Endothelial cell of umbilical vein (primary cell): ENCODE measurements around the gene ZNF281. TPM values are rescaled to one million over a fixed set of nuclear protein-coding genes. Genes with fewer than 3 reads are reported as not detected.

ENCODE experiments used
- BruUV-seq: library from RNA; stranded (reverse); fragments of 400-500 nt; replicated peaks from 2 replicates; lab custom pipeline; 2021; lab: Mats Ljungman, UMichigan
- CTCF ChIA-PET: fragments of 300-600, 350-600 bp; sonication (Branson Sonifier 250); formaldehyde crosslinking; loops from one replicate; lab custom pipeline; 2021; ENCODE audit warnings: antibody characterized with exemption, inconsistent platforms; lab: Charles Lee
- POLR2A ChIA-PET: fragments of 300-600, 350-600 bp; sonication (Branson Sonifier 250); formaldehyde crosslinking; loops from one replicate; lab custom pipeline; 2021; ENCODE audit warnings: antibody characterized with exemption, inconsistent platforms; lab: Charles Lee
- DNase-seq: peaks from one replicate; pipeline ENCODE4 v3.0.0-alpha.2; 2011; ENCODE audit warnings: low read depth, low spot score
- FAIRE-seq: peaks from 2 replicates; lab custom pipeline; 2011; peaks lifted over from hg19 to GRCh38; lab: Jason Lieb, UNC
- H2AFZ ChIP-seq: 2 replicates; pipeline ENCODE4 v1.6.0; 2012; ENCODE audit warnings: low read depth, low read length, control low read depth, inconsistent platforms
- H3K27ac ChIP-seq: 2 replicates; pipeline ENCODE4 v1.5.1; 2011; ENCODE audit warnings: low read depth, mild to moderate bottlenecking, control low read depth, low read length, moderate library complexity; ENCODE audit not compliant: insufficient read depth
- H3K27me3 ChIP-seq, 2 experiments: 2 replicates each; pipeline versions ENCODE4 v1.6.0 to v1.6.1; 2011; ENCODE audit warnings: low read length in 2 of 2, mixed read lengths in 1 of 2; ENCODE audit not compliant: control insufficient read depth in 2 of 2, insufficient read depth in 2 of 2
- H3K36me3 ChIP-seq, 2 experiments: 2 replicates in 1 of 2; 3 replicates in 1 of 2; pipeline ENCODE4 v1.5.1; 2011; ENCODE audit warnings: low read length in 2 of 2, mild to moderate bottlenecking in 1 of 2, moderate library complexity in 1 of 2; ENCODE audit not compliant: control insufficient read depth in 2 of 2, insufficient read depth in 2 of 2; ENCODE audit errors: extremely low read depth in 1 of 2
- H3K4me1 ChIP-seq: 3 replicates; pipeline ENCODE4 v1.5.1; 2011; ENCODE audit warnings: mild to moderate bottlenecking, low read length; ENCODE audit not compliant: control insufficient read depth, insufficient read depth; ENCODE audit errors: extremely low read depth
- H3K4me2 ChIP-seq: 2 replicates; pipeline ENCODE4 v1.6.1; 2011; ENCODE audit warnings: low read length, control low read depth, mixed read lengths; ENCODE audit not compliant: insufficient read depth
- H3K4me3 ChIP-seq, 3 experiments: fragments of 200-600 bp in 1 of 3; sonication (generic), shearing (Covaris generic) in 1 of 3; replicated peaks in 1 of 3; 2 replicates each; pipeline ENCODE4 v1.5.1; 2011 to 2016; ENCODE audit warnings: control low read depth in 3 of 3, low read length in 3 of 3, mild to moderate bottlenecking in 2 of 3, inconsistent platforms in 1 of 3, low read depth in 1 of 3, moderate library complexity in 1 of 3; ENCODE audit not compliant: insufficient read depth in 1 of 3
- H3K79me2 ChIP-seq: 2 replicates; pipeline ENCODE4 v1.6.0; 2012; ENCODE audit warnings: low read length, inconsistent platforms; ENCODE audit not compliant: control insufficient read depth, insufficient read depth
- H3K9ac ChIP-seq: replicated peaks from 2 replicates; pipeline ENCODE3; 2011; ENCODE audit warnings: low read length, control low read depth; ENCODE audit not compliant: insufficient read depth; ENCODE audit errors: extremely low read depth
- H3K9me1 ChIP-seq: replicated peaks from 3 replicates; pipeline ENCODE4 v1.6.0; 2011; ENCODE audit warnings: mild to moderate bottlenecking, low read length; ENCODE audit not compliant: control insufficient read depth, insufficient read depth; ENCODE audit errors: extremely low read depth
- H3K9me3 ChIP-seq: replicated peaks from 2 replicates; pipeline ENCODE4 v1.5.1; 2012; ENCODE audit warnings: low read length, inconsistent platforms; ENCODE audit not compliant: control insufficient read depth, insufficient read depth
- H4K20me1 ChIP-seq: replicated peaks from 2 replicates; pipeline ENCODE3; 2011; ENCODE audit warnings: mild to moderate bottlenecking, low read length; ENCODE audit not compliant: control insufficient read depth, insufficient read depth; ENCODE audit errors: extremely low read depth
- FOS ChIP-seq: IDR thresholded peaks from 2 replicates; pipeline ENCODE4 v1.6.1; 2011; ENCODE audit warnings: mild to moderate bottlenecking, low read length, moderate library complexity, borderline replicate concordance; ENCODE audit not compliant: insufficient read depth
- GATA2 ChIP-seq: IDR thresholded peaks from 2 replicates; pipeline ENCODE4 v1.7.0; 2011; ENCODE audit warnings: low read depth, mild to moderate bottlenecking, moderate library complexity, mixed read lengths, low read length; ENCODE audit not compliant: insufficient read length, insufficient read depth
- JUN ChIP-seq: IDR thresholded peaks from 2 replicates; pipeline ENCODE4 v1.6.1; 2011; ENCODE audit warnings: borderline replicate concordance, low read depth; ENCODE audit not compliant: insufficient read length, insufficient read depth
- MYC ChIP-seq: IDR thresholded peaks from one replicate; pipeline ENCODE4 v1.6.1; 2011; ENCODE audit warnings: mild to moderate bottlenecking, low read depth, low read length
- POLR2A ChIP-seq: IDR thresholded peaks from 2 replicates; pipeline ENCODE4 v1.6.1; 2012; ENCODE audit warnings: low read depth, mild to moderate bottlenecking, control low read depth, low read length
- dilution Hi-C: fragments of 300-500 bp; cut with MboI; formaldehyde crosslinking; loops from one replicate; pipeline ENCODE4 v1.15.0; 2019; ENCODE audit warnings: low sequenced_read_pairs; ENCODE audit not compliant: extremely low pct_ligation_motif_present
- intact Hi-C: fragments of 100-400 bp; cut with micrococcal nuclease; formaldehyde crosslinking; loops from one replicate; pipeline ENCODE4 v1.10.0; 2022
- polyA plus RNA-seq, 4 experiments: library from polyadenylated mRNA; depleted of rRNA in 3 of 4; stranded (reverse) in 3 of 4; unstranded in 1 of 4; fragments of >200 nt; gene quantifications; 2 replicates each; pipeline versions ENCODE4 v1.2.1 to v1.2.3, GENCODE V29; 2011 to 2012; ENCODE audit warnings: missing spikeins in 1 of 4
- total RNA-seq: library from RNA; stranded (reverse); gene quantifications from 2 replicates; pipeline ENCODE4 v1.2.3, GENCODE V29; 2021
- TF ChIP-seq, protein P1 (sequence below): IDR thresholded peaks from 2 replicates; pipeline ENCODE4 v1.6.1; 2011; ENCODE audit not compliant: insufficient read depth, insufficient read length
- TF ChIP-seq, protein P2 (sequence below), 2 donors: IDR thresholded peaks; 1 replicate in 1 of 2; 2 replicates in 1 of 2; pipeline ENCODE4 v1.5.1; 2011; ENCODE audit warnings: low read length in 2 of 2, mild to moderate bottlenecking in 2 of 2, moderate library complexity in 2 of 2, control low read depth in 1 of 2, inconsistent platforms in 1 of 2, low read depth in 1 of 2; ENCODE audit not compliant: insufficient read depth in 1 of 2; ENCODE audit errors: extremely low read depth in 1 of 2

The ZNF281 gene
- total and polyA plus RNA-seq, 2 donors (not counting 3 experiments of a cell fraction or from before 2014, with no cell fraction given): 5.2 to 22.3 TPM

GRCh38 chr1:200381256-200381984, 28.4 kb downstream of the ZNF281 start:
- no peak for FAIRE-seq
- Histone ChIP-seq H3K4me2 (no peak overlapping the region), H3K9me1 (no peaks in the 10 kb centered on the region), H3K36me3 (no peaks in the 10 kb centered on the region), H2AFZ (no peak overlapping the region), H3K4me1 (no peaks in the 10 kb centered on the region), H3K4me3 (no peak overlapping the region), H4K20me1 (no peaks in the 10 kb centered on the region), H3K27me3 (no peaks in the 10 kb centered on the region), H3K9me3 (no peaks in the 10 kb centered on the region), H3K79me2 (no peaks in the 10 kb centered on the region), H3K27ac (no peak overlapping the region), H3K9ac (no peak overlapping the region)
- intact Hi-C loops: no loop called here
- BruUV-seq: no TSS peak
- dilution Hi-C loops: no loop called here
- TF ChIP-seq, protein P1, sequence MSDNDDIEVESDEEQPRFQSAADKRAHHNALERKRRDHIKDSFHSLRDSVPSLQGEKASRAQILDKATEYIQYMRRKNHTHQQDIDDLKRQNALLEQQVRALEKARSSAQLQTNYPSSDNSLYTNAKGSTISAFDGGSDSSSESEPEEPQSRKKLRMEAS: no peak
- TF ChIP-seq POLR2A (no peak), FOS (no peak), GATA2 (no peak), MYC (no peak), JUN (no peak)
- TF ChIP-seq, protein P2, sequence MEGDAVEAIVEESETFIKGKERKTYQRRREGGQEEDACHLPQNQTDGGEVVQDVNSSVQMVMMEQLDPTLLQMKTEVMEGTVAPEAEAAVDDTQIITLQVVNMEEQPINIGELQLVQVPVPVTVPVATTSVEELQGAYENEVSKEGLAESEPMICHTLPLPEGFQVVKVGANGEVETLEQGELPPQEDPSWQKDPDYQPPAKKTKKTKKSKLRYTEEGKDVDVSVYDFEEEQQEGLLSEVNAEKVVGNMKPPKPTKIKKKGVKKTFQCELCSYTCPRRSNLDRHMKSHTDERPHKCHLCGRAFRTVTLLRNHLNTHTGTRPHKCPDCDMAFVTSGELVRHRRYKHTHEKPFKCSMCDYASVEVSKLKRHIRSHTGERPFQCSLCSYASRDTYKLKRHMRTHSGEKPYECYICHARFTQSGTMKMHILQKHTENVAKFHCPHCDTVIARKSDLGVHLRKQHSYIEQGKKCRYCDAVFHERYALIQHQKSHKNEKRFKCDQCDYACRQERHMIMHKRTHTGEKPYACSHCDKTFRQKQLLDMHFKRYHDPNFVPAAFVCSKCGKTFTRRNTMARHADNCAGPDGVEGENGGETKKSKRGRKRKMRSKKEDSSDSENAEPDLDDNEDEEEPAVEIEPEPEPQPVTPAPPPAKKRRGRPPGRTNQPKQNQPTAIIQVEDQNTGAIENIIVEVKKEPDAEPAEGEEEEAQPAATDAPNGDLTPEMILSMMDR (IDR thresholded peaks at IDR 0.05; ENCODE audit: extremely low read depth in 1 of 2, insufficient read depth in 1 of 2, low read depth in 1 of 2, low read length in 2 of 2): no peak
- DNase-seq: no peak
- ChIA-PET POLR2A (no interaction called here), CTCF (interaction anchor here (0.9 to 2.2 kb wide), 4 partner anchors 14 to 102 kb away, joined by 3 to 6 read pairs (median 4); no protein-coding TSS in a partner anchor)
